Body of pancreas (tissue), 4 donors: Measurements from ENCODE around the gene PCGF1.

Experiments used
- POLR2A ChIP-seq, 3 donors: fragments of 450-650 bp; IDR thresholded peaks; one replicate each; pipeline ENCODE4 v1.6.1; 2016; ENCODE audit warnings: antibody characterized with exemption in 3 of 3, mild to moderate bottlenecking in 2 of 3
- TF ChIP-seq, protein P1 (sequence below), 7 experiments: fragments of 450-650 bp in 4 of 7; fragments of 200-600 bp in 3 of 7; sonication (generic) in 3 of 7; IDR thresholded peaks; one replicate each; pipeline ENCODE4 v1.5.1; 2016 to 2019; ENCODE audit warnings: antibody characterized with exemption in 7 of 7

DNA sequence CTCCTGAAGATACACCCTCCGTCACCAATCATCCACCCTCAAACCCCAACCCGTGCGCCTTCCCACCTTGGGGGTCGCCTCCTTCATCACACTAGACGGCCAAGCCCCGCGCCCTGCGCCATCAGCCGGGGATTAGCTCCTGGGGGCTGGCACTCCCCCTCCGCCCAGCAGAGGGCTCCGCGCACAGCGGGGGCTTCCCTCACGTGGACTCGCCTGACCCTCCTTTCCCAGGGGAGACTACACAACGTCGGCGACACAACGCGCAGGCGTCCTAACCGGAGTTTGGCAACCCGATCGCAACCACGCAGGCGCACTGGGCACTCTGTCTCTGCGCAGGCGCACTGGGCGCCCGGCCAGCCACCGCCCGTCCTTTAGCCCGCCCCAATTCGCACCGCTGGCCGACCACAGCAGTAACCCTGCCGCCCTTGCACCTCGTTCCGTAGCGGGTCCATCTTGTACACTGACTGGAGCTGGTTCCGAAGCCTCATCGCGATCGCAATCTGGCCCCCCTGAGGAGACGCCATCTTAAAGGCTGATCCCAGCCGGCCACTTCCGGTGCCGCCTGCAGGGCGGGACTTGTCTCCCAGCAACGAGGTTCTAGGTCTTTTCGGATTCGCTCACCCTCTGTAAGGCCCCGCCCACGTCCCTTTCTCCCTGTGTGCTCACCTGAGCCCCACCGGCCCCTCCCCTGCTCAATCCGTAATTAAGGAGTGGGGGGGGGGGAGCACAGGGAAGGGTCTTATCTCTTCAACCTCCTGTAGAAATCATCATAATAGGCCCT lies at the start of gene PCGF1:
- TF ChIP-seq, protein P1, sequence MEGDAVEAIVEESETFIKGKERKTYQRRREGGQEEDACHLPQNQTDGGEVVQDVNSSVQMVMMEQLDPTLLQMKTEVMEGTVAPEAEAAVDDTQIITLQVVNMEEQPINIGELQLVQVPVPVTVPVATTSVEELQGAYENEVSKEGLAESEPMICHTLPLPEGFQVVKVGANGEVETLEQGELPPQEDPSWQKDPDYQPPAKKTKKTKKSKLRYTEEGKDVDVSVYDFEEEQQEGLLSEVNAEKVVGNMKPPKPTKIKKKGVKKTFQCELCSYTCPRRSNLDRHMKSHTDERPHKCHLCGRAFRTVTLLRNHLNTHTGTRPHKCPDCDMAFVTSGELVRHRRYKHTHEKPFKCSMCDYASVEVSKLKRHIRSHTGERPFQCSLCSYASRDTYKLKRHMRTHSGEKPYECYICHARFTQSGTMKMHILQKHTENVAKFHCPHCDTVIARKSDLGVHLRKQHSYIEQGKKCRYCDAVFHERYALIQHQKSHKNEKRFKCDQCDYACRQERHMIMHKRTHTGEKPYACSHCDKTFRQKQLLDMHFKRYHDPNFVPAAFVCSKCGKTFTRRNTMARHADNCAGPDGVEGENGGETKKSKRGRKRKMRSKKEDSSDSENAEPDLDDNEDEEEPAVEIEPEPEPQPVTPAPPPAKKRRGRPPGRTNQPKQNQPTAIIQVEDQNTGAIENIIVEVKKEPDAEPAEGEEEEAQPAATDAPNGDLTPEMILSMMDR (IDR thresholded peaks at IDR 0.05), result peak in 4 of 7 experiments; percentile 25 to 36 (median 32)
- peak in 2 of 3 donors; percentile 73 to 81 for TF ChIP-seq POLR2A (IDR thresholded peaks at IDR 0.05)
